Neuronal stem cell (in vitro differentiated cells): ENCODE results near the gene SLC19A2.

ENCODE experiments used
- DNase-seq: peaks from one replicate; pipeline ENCODE4 v3.0.0-alpha.2; 2013; ENCODE audit warnings: low spot score
- H2AFZ ChIP-seq: one replicate; pipeline ENCODE4 v1.6.1; 2013; ENCODE audit warnings: mild to moderate bottlenecking, low read length, inconsistent platforms
- H2AK5ac ChIP-seq: 2 replicates; pipeline ENCODE4 v1.6.1; 2013; ENCODE audit warnings: low read depth, mild to moderate bottlenecking, inconsistent platforms, low read length, moderate library complexity, mixed read lengths
- H2BK120ac ChIP-seq: 2 replicates; pipeline ENCODE4 v1.6.1; 2013; ENCODE audit warnings: low read depth, mild to moderate bottlenecking, inconsistent platforms, low read length, moderate library complexity, mixed read lengths
- H2BK12ac ChIP-seq: one replicate; pipeline ENCODE4 v1.6.1; 2013; ENCODE audit warnings: low read length, inconsistent platforms
- H2BK15ac ChIP-seq: 2 replicates; pipeline ENCODE4 v1.6.1; 2013; ENCODE audit warnings: mild to moderate bottlenecking, low read length, inconsistent platforms, mixed read lengths
- H2BK5ac ChIP-seq: one replicate; pipeline ENCODE4 v1.6.1; 2013; ENCODE audit warnings: inconsistent platforms, mild to moderate bottlenecking, low read length, moderate library complexity
- H3K14ac ChIP-seq: one replicate; pipeline ENCODE4 v1.6.1; 2013; ENCODE audit warnings: low read length, inconsistent platforms
- H3K18ac ChIP-seq: 2 replicates; pipeline ENCODE4 v1.6.1; 2013; ENCODE audit warnings: low read length, inconsistent platforms
- H3K23ac ChIP-seq: 2 replicates; pipeline ENCODE4 v1.6.1; 2013; ENCODE audit warnings: low read depth, mild to moderate bottlenecking, mixed read lengths, low read length, inconsistent platforms; ENCODE audit not compliant: poor library complexity
- H3K27ac ChIP-seq: replicated peaks from 3 replicates; pipeline ENCODE4 v1.5.1; 2013; ENCODE audit warnings: low read length, inconsistent platforms
- H3K27me3 ChIP-seq, 3 experiments: 2 replicates each; pipeline ENCODE4 v1.6.1; 2013; ENCODE audit warnings: low read length in 3 of 3, mild to moderate bottlenecking in 2 of 3, inconsistent platforms in 1 of 3, low read depth in 1 of 3, mixed read lengths in 1 of 3, moderate library complexity in 1 of 3; ENCODE audit not compliant: control insufficient read depth in 3 of 3, insufficient read depth in 3 of 3
- H3K36me3 ChIP-seq, 2 donors: replicated peaks in 1 of 2; 2 replicates each; pipeline ENCODE4 v1.6.1; 2013; ENCODE audit warnings: low read length in 2 of 2; ENCODE audit not compliant: control insufficient read depth in 2 of 2, insufficient read depth in 2 of 2
- H3K4ac ChIP-seq: 2 replicates; pipeline ENCODE4 v1.6.1; 2013; ENCODE audit warnings: inconsistent platforms, mild to moderate bottlenecking, low read length, moderate library complexity
- H3K4me1 ChIP-seq, 2 donors: 1 replicate in 1 of 2; 2 replicates in 1 of 2; pipeline ENCODE4 v1.6.1; 2013; ENCODE audit warnings: low read length in 2 of 2, low read depth in 1 of 2; ENCODE audit not compliant: control insufficient read depth in 2 of 2, insufficient read depth in 1 of 2
- H3K4me2 ChIP-seq: one replicate; pipeline ENCODE4 v1.6.1; 2013; ENCODE audit warnings: mild to moderate bottlenecking, low read length, inconsistent platforms; ENCODE audit not compliant: insufficient read depth, poor library complexity, severe bottlenecking
- H3K4me3 ChIP-seq, 2 donors: 2 replicates each; pipeline ENCODE4 v1.5.1; 2013; ENCODE audit warnings: low read length in 2 of 2, mild to moderate bottlenecking in 2 of 2, inconsistent platforms in 1 of 2, moderate library complexity in 1 of 2
- H3K79me1 ChIP-seq: one replicate; pipeline ENCODE4 v1.6.1; 2013; ENCODE audit warnings: low read depth, mild to moderate bottlenecking, inconsistent platforms, low read length, moderate library complexity
- H3K9ac ChIP-seq: one replicate; pipeline ENCODE4 v1.6.1; 2013; ENCODE audit warnings: mild to moderate bottlenecking, low read depth, low read length, inconsistent platforms; ENCODE audit not compliant: poor library complexity
- H3K9me3 ChIP-seq, 2 donors: replicated peaks in 1 of 2; 2 replicates each; pipeline versions ENCODE3 to v1.6.1; 2013; ENCODE audit warnings: low read length in 2 of 2, mild to moderate bottlenecking in 2 of 2, inconsistent platforms in 1 of 2, low read depth in 1 of 2, mixed read lengths in 1 of 2, moderate library complexity in 1 of 2; ENCODE audit not compliant: control insufficient read depth in 2 of 2, insufficient read depth in 1 of 2
- H4K8ac ChIP-seq: one replicate; pipeline ENCODE4 v1.6.1; 2013; ENCODE audit warnings: low read depth, mild to moderate bottlenecking, inconsistent platforms, low read length, moderate library complexity
- H4K91ac ChIP-seq: one replicate; pipeline ENCODE4 v1.6.1; 2013; ENCODE audit warnings: low read length, low read depth, mild to moderate bottlenecking, inconsistent platforms; ENCODE audit not compliant: poor library complexity
- WGBS, 2 donors: extraction: QIAGEN DNeasy Blood & Tissue Kit; methylation state at CpG; one replicate each; pipeline ENCODE4 v1.1.7; 2013; ENCODE audit warnings: missing lambda C conversion rate in 2 of 2, mixed read lengths in 1 of 2; ENCODE audit not compliant: insufficient read length in 2 of 2, insufficient replicate concordance in 1 of 2; ENCODE audit errors: extremely low coverage in 2 of 2; 5-methylcytosine and 5-hydroxymethylcytosine counted together

Gene SLC19A2

GRCh38 chr1:169517558-169518186 is 31.9 kb upstream of the SLC19A2 start:
- Histone ChIP-seq H3K36me3 (no peaks in the 10 kb centered on the region), H3K4ac (no peak overlapping the region), H3K4me3 (no peak overlapping the region), H3K9ac (no peak overlapping the region), H3K18ac (no peak overlapping the region), H3K4me2 (no peak overlapping the region), H2BK12ac (no peak overlapping the region), H2AK5ac (no peak overlapping the region), H3K23ac (no peak overlapping the region), H2AFZ (no peak overlapping the region), H2BK120ac (no peak overlapping the region), H3K27me3 (no peaks in the 10 kb centered on the region), H2BK5ac (no peak overlapping the region), H3K14ac (no peak overlapping the region), H3K79me1 (no peaks in the 10 kb centered on the region), H4K91ac (no peak overlapping the region), H4K8ac (no peak overlapping the region), H3K9me3 (no peaks in the 10 kb centered on the region), H3K27ac (no peak overlapping the region), H3K4me1 (no peaks in the 10 kb centered on the region), H2BK15ac (no peak overlapping the region)
- DNase-seq, result no peak
- WGBS, 2 donors, result no CpG with 5 or more reads among the region's 2 CpGs

GRCh38 chr1:169515641-169516040 is 29.9 kb upstream of the SLC19A2 start:
- H3K4me2 ChIP-seq, result no peak overlapping the region
- no peak overlapping the region for H3K9ac ChIP-seq
- H2BK15ac ChIP-seq, result no peak overlapping the region
- no peak overlapping the region for H2BK120ac ChIP-seq
- no peak overlapping the region for H3K18ac ChIP-seq
- H4K8ac ChIP-seq, result no peak overlapping the region
- no peak overlapping the region for H2BK12ac ChIP-seq
- no peak overlapping the region for H3K4me3 ChIP-seq
- H2BK5ac ChIP-seq, result no peak overlapping the region
- no peaks in the 10 kb centered on the region for H3K36me3 ChIP-seq
- no peak overlapping the region for H2AK5ac ChIP-seq
- no peak overlapping the region for H4K91ac ChIP-seq
- no peak overlapping the region for H3K4ac ChIP-seq
- DNase-seq, result no peak
- no peaks in the 10 kb centered on the region for H3K4me1 ChIP-seq
- H3K14ac ChIP-seq, result no peak overlapping the region
- no peak overlapping the region for H3K27ac ChIP-seq
- H3K27me3 ChIP-seq, result no peaks in the 10 kb centered on the region
- H3K79me1 ChIP-seq, result no peaks in the 10 kb centered on the region
- H2AFZ ChIP-seq, result no peak overlapping the region
- no peak overlapping the region for H3K23ac ChIP-seq
- no peaks in the 10 kb centered on the region for H3K9me3 ChIP-seq

DNA sequence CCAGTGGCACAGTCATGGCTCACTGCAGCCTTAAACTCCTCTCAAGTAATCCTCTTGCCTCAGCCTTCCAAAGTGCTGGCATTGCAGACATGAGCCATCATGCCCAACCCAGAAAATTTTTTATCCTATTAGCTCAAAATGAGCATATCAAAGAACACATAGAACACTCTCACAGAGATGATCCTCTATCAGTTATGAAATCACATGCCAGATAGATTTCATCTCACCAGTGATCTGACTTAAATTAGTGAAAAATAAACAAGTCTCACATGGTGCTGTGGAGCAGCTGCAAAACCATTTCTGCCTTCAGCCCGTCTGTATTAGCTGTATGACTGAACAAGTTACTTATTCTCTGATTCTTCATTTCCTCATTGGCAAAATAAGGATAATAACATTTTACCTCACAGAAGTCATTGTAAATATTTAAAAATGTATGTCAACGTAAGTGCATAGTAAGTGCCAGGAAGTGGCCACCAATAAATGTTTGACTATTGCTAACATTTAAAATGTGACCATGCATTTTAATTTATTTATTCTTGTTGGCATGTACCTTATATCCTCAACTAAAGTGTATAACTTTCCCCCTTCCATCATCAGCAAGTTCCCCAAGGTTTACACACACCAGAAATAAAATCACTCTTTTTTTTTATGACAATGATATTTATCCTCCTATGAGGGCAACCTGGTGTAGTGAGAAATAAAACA is 29.0 kb upstream of the SLC19A2 start:
- H3K4me2 ChIP-seq, result no peak overlapping the region
- no peaks in the 10 kb centered on the region for H3K36me3 ChIP-seq
- H3K27me3 ChIP-seq, result no peaks in the 10 kb centered on the region
- H2AFZ ChIP-seq, result no peak overlapping the region
- H3K9me3 ChIP-seq, result no peaks in the 10 kb centered on the region
- no peak for DNase-seq
- no CpG with 5 or more reads among the region's 2 CpGs for WGBS, 2 donors
- H2BK15ac ChIP-seq, result no peak overlapping the region
- no peak overlapping the region for H2AK5ac ChIP-seq
- no peak overlapping the region for H4K8ac ChIP-seq
- H3K18ac ChIP-seq, result no peak overlapping the region
- no peak overlapping the region for H3K4me3 ChIP-seq
- H2BK12ac ChIP-seq, result no peak overlapping the region
- no peaks in the 10 kb centered on the region for H3K79me1 ChIP-seq
- H3K27ac ChIP-seq, result no peak overlapping the region
- no peak overlapping the region for H2BK120ac ChIP-seq
- no peak overlapping the region for H3K23ac ChIP-seq
- no peak overlapping the region for H3K14ac ChIP-seq
- no peak overlapping the region for H2BK5ac ChIP-seq
- no peak overlapping the region for H4K91ac ChIP-seq
- H3K9ac ChIP-seq, result no peak overlapping the region
- no peaks in the 10 kb centered on the region for H3K4me1 ChIP-seq
- no peak overlapping the region for H3K4ac ChIP-seq

GRCh38 chr1:169513208-169513607 is 27.5 kb upstream of the SLC19A2 start:
- Histone ChIP-seq H4K8ac (no peak overlapping the region), H3K4me3 (no peak overlapping the region), H3K79me1 (no peaks in the 10 kb centered on the region), H3K9ac (no peak overlapping the region), H2BK5ac (no peak overlapping the region), H3K27ac (no peak overlapping the region), H3K4me1 (no peaks in the 10 kb centered on the region), H2AK5ac (no peak overlapping the region), H2BK120ac (no peak overlapping the region), H3K27me3 (no peaks in the 10 kb centered on the region), H3K18ac (no peak overlapping the region), H2AFZ (no peak overlapping the region), H3K4ac (no peak overlapping the region), H3K36me3 (no peaks in the 10 kb centered on the region), H2BK12ac (no peak overlapping the region), H3K23ac (no peak overlapping the region), H3K14ac (no peak overlapping the region), H4K91ac (no peak overlapping the region), H3K4me2 (no peak overlapping the region), H2BK15ac (no peak overlapping the region), H3K9me3 (no peaks in the 10 kb centered on the region)
- no peak for DNase-seq
